A673 (cell line): ENCODE measurements around the gene SAMHD1.

ENCODE experiments used
- EZH2 ChIP-seq: fragments of 200-600 bp; sonication (generic); IDR thresholded peaks from 2 replicates; pipeline ENCODE4 v1.6.1; 2017; ENCODE audit warnings: borderline replicate concordance, low read depth, mild to moderate bottlenecking, mixed read lengths, antibody characterized with exemption, low read length; ENCODE audit not compliant: poor library complexity, severe bottlenecking
- TF ChIP-seq, protein P1 (sequence below): fragments of 300-800, 200-600 bp; sonication (generic); conservative IDR thresholded peaks from 2 replicates; pipeline ENCODE4 v1.5.1; 2017; ENCODE audit warnings: low read depth, mild to moderate bottlenecking, antibody characterized with exemption, low read length, moderate library complexity, mixed read lengths

DNA sequence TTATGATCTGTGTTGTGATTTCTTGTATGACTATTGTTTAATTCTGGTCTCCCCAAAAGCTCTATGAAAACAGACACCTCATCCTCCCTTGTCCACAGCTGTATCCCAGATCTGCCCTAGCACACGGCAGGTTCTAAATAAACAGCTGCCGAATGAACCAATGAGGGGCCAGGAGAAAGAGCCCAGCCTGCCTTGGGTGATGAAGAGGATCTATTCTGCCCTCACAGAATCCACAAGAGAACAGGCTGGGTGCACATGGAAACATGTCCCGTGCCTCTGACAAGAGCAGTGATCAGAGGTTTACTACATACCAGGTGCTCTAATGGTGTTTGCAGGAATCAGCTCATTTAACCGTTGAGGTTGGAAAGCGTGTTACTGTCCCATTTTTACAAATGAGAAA is 91.2 kb downstream of the SAMHD1 start:
- TF ChIP-seq, protein P1, sequence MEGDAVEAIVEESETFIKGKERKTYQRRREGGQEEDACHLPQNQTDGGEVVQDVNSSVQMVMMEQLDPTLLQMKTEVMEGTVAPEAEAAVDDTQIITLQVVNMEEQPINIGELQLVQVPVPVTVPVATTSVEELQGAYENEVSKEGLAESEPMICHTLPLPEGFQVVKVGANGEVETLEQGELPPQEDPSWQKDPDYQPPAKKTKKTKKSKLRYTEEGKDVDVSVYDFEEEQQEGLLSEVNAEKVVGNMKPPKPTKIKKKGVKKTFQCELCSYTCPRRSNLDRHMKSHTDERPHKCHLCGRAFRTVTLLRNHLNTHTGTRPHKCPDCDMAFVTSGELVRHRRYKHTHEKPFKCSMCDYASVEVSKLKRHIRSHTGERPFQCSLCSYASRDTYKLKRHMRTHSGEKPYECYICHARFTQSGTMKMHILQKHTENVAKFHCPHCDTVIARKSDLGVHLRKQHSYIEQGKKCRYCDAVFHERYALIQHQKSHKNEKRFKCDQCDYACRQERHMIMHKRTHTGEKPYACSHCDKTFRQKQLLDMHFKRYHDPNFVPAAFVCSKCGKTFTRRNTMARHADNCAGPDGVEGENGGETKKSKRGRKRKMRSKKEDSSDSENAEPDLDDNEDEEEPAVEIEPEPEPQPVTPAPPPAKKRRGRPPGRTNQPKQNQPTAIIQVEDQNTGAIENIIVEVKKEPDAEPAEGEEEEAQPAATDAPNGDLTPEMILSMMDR, result no peak
- no peak for TF ChIP-seq EZH2
